IMR-90 (cell line): ENCODE results near the gene XYLT2. TPM values are rescaled to one million over a fixed set of nuclear protein-coding genes. Genes with fewer than 3 reads are reported as not detected.

Experiments used
- ATAC-seq: fragments of 200-7000 bp; cut with Tn5 transposase; 2 replicates; pipeline ENCODE4 v1.9.1; 2020; ENCODE audit warnings: low read depth, mild to moderate bottlenecking, moderate library complexity
- BruUV-seq: library from RNA; stranded (reverse); fragments of 400-500 nt; replicated peaks from 2 replicates; lab custom pipeline; 2021; lab: Mats Ljungman, UMichigan
- CTCF ChIA-PET: fragments of 300-600 bp; formaldehyde crosslinking; extraction: SDS; loops from one replicate; lab custom pipeline; 2021; ENCODE audit warnings: antibody characterized with exemption; lab: Yijun Ruan, JAX
- POLR2A ChIA-PET: fragments of 300-600 bp; sonication (Branson Sonifier 250); formaldehyde crosslinking; loops from one replicate; lab custom pipeline; 2022; ENCODE audit warnings: antibody characterized with exemption; ENCODE audit not compliant: unreplicated experiment; lab: Charles Lee
- DNase-seq: peaks from one replicate; pipeline ENCODE4 v3.0.0; 2013
- H2AFZ ChIP-seq: replicated peaks from 2 replicates; pipeline ENCODE3; 2013; ENCODE audit warnings: low read length, mild to moderate bottlenecking; ENCODE audit not compliant: poor library complexity
- H2AK5ac ChIP-seq: 2 replicates; pipeline ENCODE4 v1.6.1; 2013; ENCODE audit warnings: low read depth, low read length, inconsistent platforms
- H2AK9ac ChIP-seq: replicated peaks from 2 replicates; pipeline ENCODE3; 2013; ENCODE audit warnings: mild to moderate bottlenecking, low read depth, low read length, moderate library complexity; ENCODE audit not compliant: poor library complexity
- H2BK120ac ChIP-seq: 2 replicates; pipeline ENCODE4 v1.6.1; 2013; ENCODE audit warnings: low read depth, low read length, inconsistent platforms
- H2BK15ac ChIP-seq: 3 replicates; pipeline ENCODE4 v1.6.1; 2013; ENCODE audit warnings: low read depth, low read length, inconsistent platforms
- H2BK20ac ChIP-seq: 2 replicates; pipeline ENCODE4 v1.6.1; 2013; ENCODE audit warnings: low read depth, mild to moderate bottlenecking, inconsistent platforms, low read length, moderate library complexity
- H2BK5ac ChIP-seq: 2 replicates; pipeline ENCODE4 v1.6.1; 2013; ENCODE audit warnings: mild to moderate bottlenecking, low read depth, low read length, inconsistent platforms; ENCODE audit not compliant: poor library complexity, severe bottlenecking
- H3K14ac ChIP-seq: replicated peaks from 2 replicates; pipeline ENCODE4 v1.6.1; 2013; ENCODE audit warnings: low read depth, low read length, inconsistent platforms
- H3K18ac ChIP-seq: 2 replicates; pipeline ENCODE4 v1.6.1; 2013; ENCODE audit warnings: low read depth, low read length, control low read depth
- H3K23ac ChIP-seq: 2 replicates; pipeline ENCODE4 v1.6.1; 2013; ENCODE audit warnings: low read depth, low read length, inconsistent platforms
- H3K27ac ChIP-seq: 2 replicates; pipeline ENCODE4 v1.5.1; 2013; ENCODE audit warnings: mild to moderate bottlenecking, control low read depth, low read length; ENCODE audit not compliant: insufficient read depth
- H3K27me3 ChIP-seq: 2 replicates; pipeline ENCODE4 v1.6.1; 2013; ENCODE audit warnings: low read length; ENCODE audit not compliant: control insufficient read depth, insufficient read depth
- H3K36me3 ChIP-seq: 2 replicates; pipeline ENCODE4 v1.6.1; 2013; ENCODE audit warnings: low read length, mixed read lengths; ENCODE audit not compliant: control insufficient read depth, insufficient read depth
- H3K4ac ChIP-seq: 2 replicates; pipeline ENCODE4 v1.6.1; 2013; ENCODE audit warnings: low read depth, low read length, inconsistent platforms
- H3K4me1 ChIP-seq: 2 replicates; pipeline ENCODE4 v1.6.1; 2013; ENCODE audit warnings: low read length, mixed read lengths; ENCODE audit not compliant: control insufficient read depth, insufficient read depth
- H3K4me2 ChIP-seq: 2 replicates; pipeline ENCODE4 v1.6.1; 2013; ENCODE audit warnings: low read depth, mild to moderate bottlenecking, control low read depth, low read length, moderate library complexity
- H3K4me3 ChIP-seq: 2 replicates; pipeline ENCODE4 v1.5.1; 2013; ENCODE audit warnings: low read depth, mild to moderate bottlenecking, control low read depth, low read length, moderate library complexity; ENCODE audit not compliant: insufficient read depth
- H3K56ac ChIP-seq: 2 replicates; pipeline ENCODE4 v1.6.1; 2013; ENCODE audit warnings: low read length, inconsistent platforms; ENCODE audit not compliant: insufficient read depth; ENCODE audit errors: extremely low read depth
- H3K79me1 ChIP-seq, 2 experiments: 2 replicates each; pipeline ENCODE4 v1.6.1; 2013; ENCODE audit warnings: low read length in 2 of 2, inconsistent platforms in 1 of 2, low read depth in 1 of 2
- H3K9ac ChIP-seq: 2 replicates; pipeline ENCODE4 v1.6.1; 2013; ENCODE audit warnings: low read depth, low read length, control low read depth
- H3K9me1 ChIP-seq: 2 replicates; pipeline ENCODE4 v1.6.1; 2013; ENCODE audit warnings: low read length, inconsistent platforms; ENCODE audit not compliant: insufficient read depth
- H3K9me3 ChIP-seq: 2 replicates; pipeline ENCODE4 v1.6.1; 2013; ENCODE audit warnings: low read length; ENCODE audit not compliant: control insufficient read depth, insufficient read depth
- H4K20me1 ChIP-seq: 2 replicates; pipeline ENCODE4 v1.6.1; 2013; ENCODE audit warnings: low read length, inconsistent platforms; ENCODE audit not compliant: insufficient read depth
- H4K5ac ChIP-seq: 2 replicates; pipeline ENCODE4 v1.6.1; 2013; ENCODE audit warnings: mild to moderate bottlenecking, low read depth, low read length, control low read depth
- H4K8ac ChIP-seq, 2 experiments: 2 replicates each; pipeline ENCODE4 v1.6.1; 2013; ENCODE audit warnings: low read depth in 2 of 2, low read length in 2 of 2, control low read depth in 1 of 2, inconsistent platforms in 1 of 2
- H4K91ac ChIP-seq: 2 replicates; pipeline ENCODE4 v1.6.1; 2013; ENCODE audit warnings: low read depth, low read length, inconsistent platforms; ENCODE audit not compliant: insufficient read depth
- BHLHE40 ChIP-seq: fragments of 150-350 bp; IDR thresholded peaks from 2 replicates; pipeline ENCODE4 v1.6.1; 2016; ENCODE audit warnings: mild to moderate bottlenecking, low read depth, low read length
- CEBPB ChIP-seq: IDR thresholded peaks from 2 replicates; pipeline ENCODE4 v1.6.1; 2012; ENCODE audit warnings: low read depth, low read length, improper control_type of control experiment
- CHD1 ChIP-seq: IDR thresholded peaks from 2 replicates; pipeline ENCODE4 v1.6.1; 2012; ENCODE audit warnings: low read depth, low read length, improper control_type of control experiment
- CTCF ChIP-seq: conservative IDR thresholded peaks from 2 replicates; pipeline ENCODE4 v1.5.1; 2012; ENCODE audit warnings: mild to moderate bottlenecking, low read depth, low read length, improper control_type of control experiment
- FOS ChIP-seq: fragments of 150-350 bp; IDR thresholded peaks from 2 replicates; pipeline ENCODE4 v1.6.1; 2016; ENCODE audit warnings: low read depth, low read length
- MAFK ChIP-seq: IDR thresholded peaks from 2 replicates; pipeline ENCODE4 v1.6.1; 2012; ENCODE audit warnings: low read depth, low read length, improper control_type of control experiment
- MAZ ChIP-seq: IDR thresholded peaks from 2 replicates; pipeline ENCODE4 v1.6.1; 2012; ENCODE audit warnings: low read depth, mild to moderate bottlenecking, low read length, improper control_type of control experiment, moderate library complexity, borderline replicate concordance
- NFE2L2 ChIP-seq: fragments of 150-350 bp; IDR thresholded peaks from 2 replicates; pipeline ENCODE4 v1.6.1; 2016; ENCODE audit warnings: low read depth, mild to moderate bottlenecking, low read length
- POLR2A ChIP-seq: IDR thresholded peaks from 2 replicates; pipeline ENCODE4 v1.6.1; 2012; ENCODE audit warnings: mild to moderate bottlenecking, low read depth, low read length
- RCOR1 ChIP-seq: IDR thresholded peaks from 2 replicates; pipeline ENCODE4 v1.6.1; 2012; ENCODE audit warnings: mild to moderate bottlenecking, low read length, improper control_type of control experiment; ENCODE audit not compliant: insufficient replicate concordance
- SMC3 ChIP-seq: fragments of 150-350 bp; IDR thresholded peaks from 2 replicates; pipeline ENCODE4 v1.6.1; 2016; ENCODE audit warnings: low read depth, mild to moderate bottlenecking, antibody characterized with exemption, low read length, moderate library complexity
- WGBS, 2 experiments: methylation state at CpG; one replicate each; pipeline versions ENCODE4 v1.1.5 to v1.1.7; 2013; ENCODE audit warnings: missing lambda C conversion rate in 2 of 2; ENCODE audit not compliant: insufficient read length in 1 of 2; ENCODE audit errors: extremely low coverage in 2 of 2; 5-methylcytosine and 5-hydroxymethylcytosine counted together
- dilution Hi-C: fragments of 300-500 bp; cut with HindIII; formaldehyde crosslinking; loops from one replicate; pipeline ENCODE4 v1.14.3; 2018; ENCODE audit warnings: low sequenced_read_pairs; ENCODE audit not compliant: unreplicated experiment
- in situ Hi-C: fragments of 300-500 bp; cut with MboI; formaldehyde crosslinking; loops from 3 replicates; pipeline ENCODE4 v1.14.3; 2019; ENCODE audit warnings: low sequenced_read_pairs, inconsistent platforms, mixed read lengths
- intact Hi-C: fragments of 100-400 bp; cut with micrococcal nuclease; formaldehyde crosslinking; loops from 2 replicates; pipeline ENCODE4 v1.10.0; 2022
- polyA plus RNA-seq, 3 experiments: library from polyadenylated mRNA; depleted of rRNA; stranded (reverse); fragments of >200 nt; gene quantifications; 2 replicates each; pipeline ENCODE4 v1.2.3, GENCODE V29; 2012; ENCODE audit warnings: low replicate concordance in 1 of 3
- total RNA-seq: library from RNA; depleted of rRNA; stranded (reverse); fragments of >200 nt; gene quantifications from 2 replicates; pipeline ENCODE4 v1.2.3, GENCODE V29; 2012

Gene XYLT2
- total and polyA plus RNA-seq, 2 of the 4 experiments (the other 2 are of a cell fraction), result 27.7 to 31.9 TPM

- TF ChIP-seq CTCF, result no peak
Observed at GRCh38 chr17:50352693-50353599, 7.0 kb downstream of the XYLT2 start (continued).

- 98% methylated on average over 13 of the region's 27 CpGs; no CpG with 5 or more reads in 1 of the 2 experiments for WGBS, 2 experiments
- Histone ChIP-seq H4K5ac (no peak overlapping the region), H3K27me3 (no peaks in the 10 kb centered on the region), H2AK9ac (no peak overlapping the region), H4K91ac (no peak overlapping the region), H3K4me2 (no peak overlapping the region), H3K9me1 (peaks cover 17% of the 10 kb centered on the region), H2AK5ac (no peak overlapping the region), H3K56ac (no peak overlapping the region), H2BK5ac (no peak overlapping the region), H3K9me3 (no peaks in the 10 kb centered on the region), H3K9ac (no peak overlapping the region), H3K23ac (no peak overlapping the region), H3K27ac (no peak overlapping the region), H3K18ac (no peak overlapping the region), H2AFZ (no peak overlapping the region), H2BK15ac (no peak overlapping the region), H3K14ac (no peak overlapping the region), H4K20me1 (peaks cover 31% of the 10 kb centered on the region), H2BK20ac (no peak overlapping the region), H4K8ac (no peak overlapping the region), H3K4me1 (peaks cover 5% of the 10 kb centered on the region; the same call in 1 of the 2 replicates), H3K4me3 (no peak overlapping the region), H3K4ac (no peak overlapping the region), H3K36me3 (peaks cover 54% of the 10 kb centered on the region), H3K79me1 (peaks cover 19 to 45% of the 10 kb centered on the region in 2 experiments; a peak in 3 of 4 replicates), H2BK120ac (no peak overlapping the region)
- dilution Hi-C loops, result no loop called here
- in situ Hi-C loops, result no loop called here
- ChIA-PET POLR2A (no interaction called here), CTCF (no interaction called here)
- intact Hi-C loops, result no loop called here
- DNase-seq (no peak), ATAC-seq (no peak)
- no TSS peak for BruUV-seq
- TF ChIP-seq MAFK (no peak), CEBPB (no peak), RCOR1 (no peak), BHLHE40 (no peak), NFE2L2 (no peak), SMC3 (no peak), FOS (no peak), MAZ (no peak), POLR2A (no peak), CHD1 (no peak), CTCF (no peak)
Observed at GRCh38 chr17:50353600-50354195, 7.8 kb downstream of the XYLT2 start.
